GM06990 (cell line): ENCODE data around the gene GGACT.
"Not testable (repeated sequence)": the region's sequence is repeated elsewhere in the genome, so short reads cannot be mapped to it uniquely, and the experiment has no call there.

Experiments used
- DNase-seq: peaks from one replicate; pipeline ENCODE4 v3.0.0-alpha.2; 2011; ENCODE audit not compliant: insufficient read length; ENCODE audit errors: extremely low read depth
- H3K27me3 ChIP-seq: replicated peaks from 2 replicates; pipeline ENCODE4 v1.6.0; 2011; ENCODE audit warnings: low read length; ENCODE audit not compliant: control insufficient read depth, insufficient read depth
- H3K36me3 ChIP-seq: 2 replicates; pipeline ENCODE4 v1.5.1; 2011; ENCODE audit warnings: low read length; ENCODE audit not compliant: control insufficient read depth, insufficient read depth
- H3K4me3 ChIP-seq: replicated peaks from 2 replicates; pipeline ENCODE4 v1.5.1; 2011; ENCODE audit warnings: low read depth, mild to moderate bottlenecking, control low read depth, low read length
- TF ChIP-seq, protein P1 (sequence below): IDR thresholded peaks from 2 replicates; pipeline ENCODE4 v1.5.1; 2011; ENCODE audit warnings: low read length, control low read depth, mild to moderate bottlenecking, inconsistent platforms; ENCODE audit not compliant: insufficient read depth, poor library complexity, severe bottlenecking

Gene GGACT

DNA sequence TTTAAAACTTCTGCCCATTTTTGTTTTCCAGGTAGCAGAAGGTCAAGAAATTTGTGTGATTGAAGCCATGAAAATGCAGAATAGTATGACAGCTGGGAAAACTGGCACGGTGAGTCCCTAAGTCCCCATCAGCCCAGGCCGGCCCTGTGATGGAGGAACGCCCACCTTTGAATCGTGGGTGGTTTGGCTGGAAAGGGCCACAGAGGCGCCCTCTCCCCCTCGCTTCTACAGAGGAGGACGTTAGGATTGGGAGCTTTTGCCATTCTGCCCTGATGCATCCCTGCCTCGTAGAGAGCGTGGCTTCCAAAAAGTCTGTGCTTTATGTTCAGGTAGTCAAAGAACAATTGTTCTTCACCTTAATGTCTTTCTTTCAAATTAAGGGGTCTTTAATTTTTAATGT is 60.9 kb downstream of the GGACT start:
- Histone ChIP-seq H3K27me3 (no peaks in the 10 kb centered on the region), H3K36me3 (no peaks in the 10 kb centered on the region; the same call in 1 of the 2 replicates), H3K4me3 (no peak overlapping the region)
- DNase-seq = no peak
- TF ChIP-seq, protein P1, sequence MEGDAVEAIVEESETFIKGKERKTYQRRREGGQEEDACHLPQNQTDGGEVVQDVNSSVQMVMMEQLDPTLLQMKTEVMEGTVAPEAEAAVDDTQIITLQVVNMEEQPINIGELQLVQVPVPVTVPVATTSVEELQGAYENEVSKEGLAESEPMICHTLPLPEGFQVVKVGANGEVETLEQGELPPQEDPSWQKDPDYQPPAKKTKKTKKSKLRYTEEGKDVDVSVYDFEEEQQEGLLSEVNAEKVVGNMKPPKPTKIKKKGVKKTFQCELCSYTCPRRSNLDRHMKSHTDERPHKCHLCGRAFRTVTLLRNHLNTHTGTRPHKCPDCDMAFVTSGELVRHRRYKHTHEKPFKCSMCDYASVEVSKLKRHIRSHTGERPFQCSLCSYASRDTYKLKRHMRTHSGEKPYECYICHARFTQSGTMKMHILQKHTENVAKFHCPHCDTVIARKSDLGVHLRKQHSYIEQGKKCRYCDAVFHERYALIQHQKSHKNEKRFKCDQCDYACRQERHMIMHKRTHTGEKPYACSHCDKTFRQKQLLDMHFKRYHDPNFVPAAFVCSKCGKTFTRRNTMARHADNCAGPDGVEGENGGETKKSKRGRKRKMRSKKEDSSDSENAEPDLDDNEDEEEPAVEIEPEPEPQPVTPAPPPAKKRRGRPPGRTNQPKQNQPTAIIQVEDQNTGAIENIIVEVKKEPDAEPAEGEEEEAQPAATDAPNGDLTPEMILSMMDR = no peak

DNA sequence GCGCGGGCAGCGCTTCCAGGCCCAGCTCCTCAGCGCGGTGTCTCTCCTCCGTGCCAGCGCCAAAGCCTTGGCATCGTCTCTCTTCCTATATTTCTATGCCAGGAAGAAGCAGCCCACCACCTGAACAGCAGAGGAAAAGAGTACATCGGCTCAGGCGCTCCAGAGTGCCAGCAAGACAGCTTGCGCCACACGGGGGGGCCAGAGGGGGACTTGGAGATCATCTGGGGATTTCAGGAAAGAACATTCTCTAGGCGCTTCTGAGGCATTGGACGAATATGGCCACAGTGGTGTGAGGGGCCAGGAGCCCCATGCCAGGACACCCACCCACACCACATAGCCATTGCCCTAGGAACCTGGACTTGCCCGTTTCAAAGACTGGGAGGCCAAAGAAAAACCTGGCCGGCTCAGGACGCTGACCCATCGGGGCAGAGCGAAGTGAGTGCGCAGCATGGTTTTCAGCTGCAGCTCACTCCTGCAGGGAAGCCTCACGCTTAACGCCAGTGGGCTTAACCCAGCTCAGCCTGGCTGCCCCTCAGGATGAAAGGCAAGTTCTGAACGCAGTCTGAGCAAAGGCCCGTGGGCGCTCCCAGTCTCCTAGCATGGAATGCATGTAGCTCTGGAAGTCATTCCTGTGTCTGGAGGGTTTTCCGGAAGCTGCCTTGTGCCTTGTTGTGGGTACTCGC is 62.1 kb downstream of the GGACT start:
- TF ChIP-seq, protein P1 = no peak
- no peak for DNase-seq
- Histone ChIP-seq H3K36me3 (no peaks in the 10 kb centered on the region; the same call in 1 of the 2 replicates), H3K27me3 (no peaks in the 10 kb centered on the region), H3K4me3 (no peak overlapping the region)

DNA sequence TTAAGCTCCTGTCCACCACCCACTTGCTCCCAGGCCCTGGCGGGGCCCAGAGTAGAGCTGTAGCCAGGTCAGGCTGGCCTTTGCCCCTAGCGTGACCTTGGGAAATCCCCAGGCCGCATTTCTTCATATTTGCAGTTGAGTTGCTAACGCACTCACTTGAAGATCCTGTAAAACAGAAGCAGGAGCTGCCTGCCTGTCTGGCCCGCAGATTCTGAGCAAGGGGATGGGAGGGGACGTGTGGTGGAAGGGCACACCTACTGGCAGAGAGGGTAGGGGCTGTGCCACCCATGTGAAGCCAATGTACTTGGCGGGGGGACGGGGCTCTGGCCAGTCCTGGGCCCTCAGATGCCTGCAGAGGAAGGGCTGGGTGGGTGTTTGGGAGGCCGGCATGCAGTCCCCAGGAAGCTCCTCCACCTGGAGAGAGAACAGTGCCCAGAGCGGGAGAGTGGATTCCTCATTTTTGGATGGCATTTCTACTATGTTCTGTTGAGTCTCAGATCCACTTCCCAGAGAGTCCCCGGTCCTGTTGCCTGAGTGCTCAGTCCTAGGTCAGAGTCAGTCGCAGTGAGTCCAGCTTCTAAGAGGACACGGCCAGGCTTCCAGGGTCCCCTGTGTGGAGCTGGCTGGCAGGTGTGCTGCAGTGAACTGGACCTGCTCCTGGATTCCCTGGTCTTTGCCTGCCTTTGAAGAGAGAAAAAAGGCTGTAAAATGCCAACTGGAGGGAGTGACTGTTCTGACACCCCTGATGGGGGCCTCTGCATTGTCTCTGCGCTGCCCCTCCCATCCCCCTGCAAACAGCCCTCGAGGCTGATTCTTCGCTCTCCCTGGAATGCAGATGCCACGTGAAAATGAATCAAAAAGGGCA is 62.9 kb downstream of the GGACT start:
- TF ChIP-seq, protein P1 = no peak
- H3K36me3 ChIP-seq = no peaks in the 10 kb centered on the region
- no peaks in the 10 kb centered on the region for H3K27me3 ChIP-seq
- no peak for DNase-seq
- no peak overlapping the region for H3K4me3 ChIP-seq

DNA sequence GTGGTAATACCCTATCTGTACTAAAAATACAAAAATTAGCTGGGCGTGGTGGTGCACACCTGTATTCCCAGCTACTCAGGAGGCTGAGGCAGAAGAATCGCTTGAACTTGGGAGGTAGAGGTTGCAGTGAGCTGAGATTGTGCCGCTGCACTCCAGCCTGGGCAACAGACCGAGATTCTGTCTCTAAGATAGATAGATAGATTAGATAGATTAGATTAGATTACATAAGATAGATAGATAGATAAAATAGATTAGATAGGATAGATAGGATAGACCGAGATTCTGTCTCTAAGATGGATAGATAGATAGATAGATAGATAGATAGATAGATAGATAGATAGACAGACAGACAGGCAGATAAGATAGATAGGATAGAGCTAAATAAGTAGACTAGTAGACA is 63.9 kb downstream of the GGACT start:
- not testable (repeated sequence) for H3K27me3 ChIP-seq, DNase-seq, H3K4me3 ChIP-seq, H3K36me3 ChIP-seq

DNA sequence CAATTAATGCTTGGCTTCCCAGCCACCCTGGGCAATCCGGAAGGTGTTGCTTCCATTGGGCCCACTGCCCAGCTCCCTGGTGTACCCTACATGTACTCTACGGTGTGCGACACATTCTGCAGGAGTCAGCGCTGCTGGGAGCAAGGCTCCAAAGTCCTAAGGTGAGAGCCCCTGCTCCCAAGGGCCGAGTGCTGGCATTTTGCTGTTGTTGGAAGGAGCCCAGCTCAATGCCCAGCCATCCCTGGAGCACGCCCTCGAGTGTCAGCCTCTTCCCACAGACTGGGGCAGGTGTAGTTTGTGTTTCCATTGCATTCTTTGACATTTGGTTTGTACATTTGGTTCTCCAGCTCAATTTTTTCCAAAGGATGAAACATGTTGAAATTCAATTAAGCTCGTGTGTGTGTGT is 64.6 kb downstream of the GGACT start:
- Histone ChIP-seq H3K27me3 (no peaks in the 10 kb centered on the region), H3K36me3 (no peaks in the 10 kb centered on the region), H3K4me3 (no peak overlapping the region)
- no peak for DNase-seq
- TF ChIP-seq, protein P1 = no peak

DNA sequence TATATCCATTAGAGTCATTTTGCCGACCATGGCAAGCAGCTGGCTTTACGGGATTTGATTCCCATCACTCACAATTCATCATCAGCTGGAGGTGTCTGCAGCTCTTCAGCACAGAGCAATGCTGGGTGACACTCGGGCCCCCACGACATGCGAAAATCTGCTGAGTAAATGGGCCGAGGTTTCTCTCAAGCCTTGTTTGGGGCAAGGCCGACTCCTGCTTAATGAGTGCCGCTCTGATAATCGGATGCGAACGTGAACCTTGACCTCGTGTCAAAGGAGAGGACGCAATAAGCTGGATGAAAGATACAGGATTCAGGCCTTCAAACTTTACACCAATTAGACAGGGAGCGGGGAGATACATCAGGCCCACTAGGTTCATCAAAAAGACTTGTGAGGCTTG is 65.2 kb downstream of the GGACT start:
- no peak for DNase-seq
- Histone ChIP-seq H3K36me3 (no peaks in the 10 kb centered on the region), H3K27me3 (no peaks in the 10 kb centered on the region), H3K4me3 (no peak overlapping the region)
- TF ChIP-seq, protein P1 = no peak
